ENCODE results near the gene MT2A. TPM values are rescaled to one million over a fixed set of nuclear protein-coding genes. Genes with fewer than 3 reads are reported as not detected.

Gene MT2A
- total and polyA plus RNA-seq, 2 experiments from 2014 or later, result 2.1 TPM; not detected in 1

DNA sequence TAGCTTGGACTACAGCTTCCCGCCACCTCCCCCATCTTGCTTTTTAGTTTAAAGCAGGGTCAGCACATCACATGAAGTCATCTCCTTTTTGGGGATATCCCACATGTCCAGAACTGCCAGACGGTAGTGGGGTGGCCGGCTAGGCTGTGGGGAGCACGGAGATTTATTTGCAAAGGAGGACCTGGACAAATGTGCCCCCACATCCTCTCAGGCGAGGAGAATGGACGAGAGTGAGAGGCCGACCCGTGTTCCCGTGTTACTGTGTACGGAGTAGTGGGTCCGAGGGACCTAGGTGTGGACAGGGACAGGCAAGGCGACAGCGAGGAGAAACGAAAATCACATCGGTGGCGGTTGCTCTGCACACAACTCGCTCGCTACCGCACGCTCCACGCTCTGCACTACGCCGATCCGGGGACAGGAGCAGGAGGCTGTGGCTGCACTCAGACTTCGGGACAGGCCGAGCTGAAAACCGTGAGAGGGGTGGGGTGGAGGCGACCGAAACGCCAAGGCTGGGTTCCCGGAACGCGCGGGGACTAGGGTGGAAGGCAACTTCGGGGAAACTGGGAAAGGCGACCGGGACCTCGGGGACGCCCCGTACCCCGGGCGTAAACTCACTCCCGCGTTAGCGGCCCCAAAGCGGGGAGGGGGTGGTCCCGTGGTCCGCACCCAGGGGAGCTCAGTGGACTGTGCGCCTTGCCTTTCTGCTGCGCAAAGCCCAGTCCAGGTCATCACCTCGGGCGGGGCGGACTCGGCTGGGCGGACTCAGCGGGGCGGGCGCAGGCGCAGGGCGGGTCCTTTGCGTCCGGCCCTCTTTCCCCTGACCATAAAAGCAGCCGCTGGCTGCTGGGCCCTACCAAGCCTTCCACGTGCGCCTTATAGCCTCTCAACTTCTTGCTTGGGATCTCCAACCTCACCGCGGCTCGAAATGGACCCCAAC, 29.7 kb downstream of the MT2A start, which contains the start of gene MT1A:
MT1A (plus strand) TSS at position 853 of the 937 bp plus-strand sequence; CDS start at position 926, 73 bp downstream.
- H3K36me3 ChIP-seq, result no peaks in the 10 kb centered on the region
- no peaks in the 10 kb centered on the region for H3K4me1 ChIP-seq (ENCODE audit: low read depth)
- TF ChIP-seq, protein P1, sequence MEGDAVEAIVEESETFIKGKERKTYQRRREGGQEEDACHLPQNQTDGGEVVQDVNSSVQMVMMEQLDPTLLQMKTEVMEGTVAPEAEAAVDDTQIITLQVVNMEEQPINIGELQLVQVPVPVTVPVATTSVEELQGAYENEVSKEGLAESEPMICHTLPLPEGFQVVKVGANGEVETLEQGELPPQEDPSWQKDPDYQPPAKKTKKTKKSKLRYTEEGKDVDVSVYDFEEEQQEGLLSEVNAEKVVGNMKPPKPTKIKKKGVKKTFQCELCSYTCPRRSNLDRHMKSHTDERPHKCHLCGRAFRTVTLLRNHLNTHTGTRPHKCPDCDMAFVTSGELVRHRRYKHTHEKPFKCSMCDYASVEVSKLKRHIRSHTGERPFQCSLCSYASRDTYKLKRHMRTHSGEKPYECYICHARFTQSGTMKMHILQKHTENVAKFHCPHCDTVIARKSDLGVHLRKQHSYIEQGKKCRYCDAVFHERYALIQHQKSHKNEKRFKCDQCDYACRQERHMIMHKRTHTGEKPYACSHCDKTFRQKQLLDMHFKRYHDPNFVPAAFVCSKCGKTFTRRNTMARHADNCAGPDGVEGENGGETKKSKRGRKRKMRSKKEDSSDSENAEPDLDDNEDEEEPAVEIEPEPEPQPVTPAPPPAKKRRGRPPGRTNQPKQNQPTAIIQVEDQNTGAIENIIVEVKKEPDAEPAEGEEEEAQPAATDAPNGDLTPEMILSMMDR (IDR thresholded peaks at IDR 0.05; ENCODE audit: low read depth, low read length), result no peak
- DNase-seq (ENCODE audit: low read depth in 1 of 2, low spot score in 1 of 2), result peak; percentile 65 to 69
- no peaks in the 10 kb centered on the region for H3K9me3 ChIP-seq (ENCODE audit: low read depth)
- peaks cover 100% of the 10 kb centered on the region for H3K27me3 ChIP-seq
- no peak within 1 kb of the TSS for H3K27ac ChIP-seq
- peak within 1 kb of the TSS; percentile 36 for H3K4me3 ChIP-seq

DNA sequence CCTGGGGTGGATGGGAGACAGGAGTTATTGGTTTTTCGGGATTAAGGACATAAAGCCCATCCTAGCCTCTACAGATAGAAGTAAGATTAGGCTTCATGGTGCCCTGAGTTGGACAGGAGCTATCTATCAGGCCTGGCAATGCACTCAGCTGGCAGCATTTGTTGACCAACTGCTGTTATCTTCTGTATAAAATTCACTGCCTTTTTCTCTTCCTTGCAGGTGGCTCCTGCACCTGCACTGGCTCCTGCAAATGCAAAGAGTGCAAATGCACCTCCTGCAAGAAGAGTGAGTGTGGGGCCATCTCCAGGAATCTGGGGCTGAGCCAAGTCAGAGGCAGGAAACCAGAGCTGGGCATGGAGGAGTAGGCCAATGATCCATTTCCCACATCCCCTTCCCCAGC, 30.7 kb downstream of the MT2A start:
- no peak for DNase-seq (ENCODE audit: low read depth in 1 of 2, low spot score in 1 of 2)
- TF ChIP-seq, protein P1 (IDR thresholded peaks at IDR 0.05; ENCODE audit: low read depth, low read length), result no peak
- H3K4me1 ChIP-seq (ENCODE audit: low read depth), result peaks cover 5% of the 10 kb centered on the region
- peaks cover 100% of the 10 kb centered on the region for H3K27me3 ChIP-seq
- no peak overlapping the region for H3K27ac ChIP-seq
- no peak overlapping the region for H3K4me3 ChIP-seq
- no peaks in the 10 kb centered on the region for H3K9me3 ChIP-seq (ENCODE audit: low read depth)
- H3K36me3 ChIP-seq, result no peaks in the 10 kb centered on the region

DNA sequence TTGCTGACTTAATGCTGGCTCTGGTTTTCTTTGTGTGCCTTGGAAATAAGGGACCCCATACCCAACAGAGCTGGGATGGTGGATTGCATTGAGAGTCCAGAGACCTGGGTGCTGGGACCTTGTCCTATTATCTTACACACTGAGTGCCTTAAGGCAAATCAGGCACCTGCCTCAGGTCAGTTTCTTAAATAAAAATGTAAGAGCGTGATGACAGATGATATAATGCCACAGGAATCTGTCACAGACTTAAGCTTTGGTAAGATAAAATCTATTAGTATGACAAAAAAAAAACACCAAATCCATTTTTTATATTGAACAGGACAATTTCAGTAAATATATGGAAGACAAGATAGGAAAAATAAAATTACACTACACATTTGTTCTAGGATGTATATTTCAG, 31.7 kb downstream of the MT2A start:
- TF ChIP-seq, protein P1 (IDR thresholded peaks at IDR 0.05; ENCODE audit: low read depth, low read length), result no peak
- Histone ChIP-seq H3K36me3 (no peaks in the 10 kb centered on the region), H3K4me3 (no peak overlapping the region), H3K9me3 (ENCODE audit: low read depth) (no peaks in the 10 kb centered on the region), H3K27me3 (peaks cover 100% of the 10 kb centered on the region), H3K27ac (no peak overlapping the region), H3K4me1 (ENCODE audit: low read depth) (peaks cover 5% of the 10 kb centered on the region)
- no peak for DNase-seq (ENCODE audit: low read depth in 1 of 2, low spot score in 1 of 2)

DNA sequence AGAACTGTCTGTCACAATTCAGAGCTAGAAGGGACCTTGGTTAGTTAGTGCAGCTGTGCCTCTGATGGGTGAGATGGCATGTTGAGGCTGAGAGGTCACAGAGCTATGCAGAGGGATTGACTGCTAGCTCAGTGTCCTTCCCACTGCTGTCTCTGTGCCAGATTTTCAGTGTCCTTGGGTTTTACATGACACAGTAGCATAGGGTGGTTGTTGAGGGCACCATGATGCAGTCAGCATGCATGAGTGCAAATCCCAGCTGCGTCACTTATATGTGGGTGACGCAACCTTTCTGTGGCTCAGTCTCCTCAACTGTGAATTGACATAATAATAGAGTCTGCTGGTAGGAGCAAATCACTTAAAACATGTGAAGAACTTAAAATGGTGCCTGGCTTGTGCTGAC, 32.8 kb downstream of the MT2A start:
- H3K4me1 ChIP-seq (ENCODE audit: low read depth), result peaks cover 5% of the 10 kb centered on the region
- peaks cover 100% of the 10 kb centered on the region for H3K27me3 ChIP-seq
- DNase-seq (ENCODE audit: low read depth in 1 of 2, low spot score in 1 of 2), result no peak
- H3K27ac ChIP-seq, result no peak overlapping the region
- no peak overlapping the region for H3K4me3 ChIP-seq
- no peaks in the 10 kb centered on the region for H3K9me3 ChIP-seq (ENCODE audit: low read depth)
- no peaks in the 10 kb centered on the region for H3K36me3 ChIP-seq
- TF ChIP-seq, protein P1 (IDR thresholded peaks at IDR 0.05; ENCODE audit: low read depth, low read length), result no peak

GRCh38 chr16:56643080-56643778, 34.8 kb downstream of the MT2A start:
- no peaks in the 10 kb centered on the region for H3K9me3 ChIP-seq (ENCODE audit: low read depth)
- H3K27me3 ChIP-seq, result peaks cover 100% of the 10 kb centered on the region
- H3K4me3 ChIP-seq, result no peak overlapping the region
- no peak overlapping the region for H3K27ac ChIP-seq
- TF ChIP-seq, protein P1 (IDR thresholded peaks at IDR 0.05; ENCODE audit: low read depth, low read length), result peak; percentile 46
- peaks cover 5% of the 10 kb centered on the region for H3K4me1 ChIP-seq (ENCODE audit: low read depth)
- no peaks in the 10 kb centered on the region for H3K36me3 ChIP-seq
- peak; percentile 39 to 70 for DNase-seq (ENCODE audit: low read depth in 1 of 2, low spot score in 1 of 2)
